Measurements from ENCODE around the gene MICU1. TPM values are rescaled to one million over a fixed set of nuclear protein-coding genes. Genes with fewer than 3 reads are reported as not detected.

The MICU1 gene
- total and polyA plus RNA-seq, 2 experiments from 2014 or later, result 27.5 to 52.3 TPM

DNA sequence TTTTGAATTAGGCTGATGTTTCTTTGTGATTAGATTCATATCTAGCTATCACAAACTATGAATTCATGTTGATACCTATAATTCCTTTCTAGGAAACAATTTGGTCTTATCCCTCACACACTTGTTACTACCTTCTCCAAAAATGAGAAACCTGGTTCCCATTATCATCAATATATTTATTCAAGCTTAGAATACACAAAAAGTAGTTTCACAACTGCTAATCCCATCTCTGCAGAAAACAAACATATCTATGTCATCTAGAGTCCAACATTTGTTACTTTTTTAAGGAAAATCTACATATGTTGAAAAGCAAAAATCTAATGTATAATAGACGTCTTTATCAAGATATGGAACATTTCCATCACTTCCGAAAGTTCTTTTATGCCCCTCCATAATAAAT, 110.4 kb downstream of the MICU1 start:
- no peaks in the 10 kb centered on the region for H3K9me2 ChIP-seq (ENCODE audit: insufficient read depth)
- H3K9me3 Mint-ChIP-seq, result no peaks in the 10 kb centered on the region
- ATAC-seq (no peak), DNase-seq (ENCODE audit: low spot score) (no peak)
- H3K27ac Mint-ChIP-seq, result no peak overlapping the region
- no peak overlapping the region for H3K27ac ChIP-seq (ENCODE audit: low read depth)
- no peak overlapping the region for H3K4me3 ChIP-seq
- H3K4me1 Mint-ChIP-seq, result no peaks in the 10 kb centered on the region
- H3K36me3 Mint-ChIP-seq (ENCODE audit: low read depth), result no peaks in the 10 kb centered on the region
- TF ChIP-seq POLR2AphosphoS5 (IDR thresholded peaks at IDR 0.05; ENCODE audit: low read depth) (no peak), EZH2phosphoT487 (IDR thresholded peaks at IDR 0.05; ENCODE audit: unreplicated experiment) (no peak), STAT1 (IDR thresholded peaks at IDR 0.05; ENCODE audit: unreplicated experiment) (no peak), CREB1 (CRISPR knock-in tag; IDR thresholded peaks at IDR 0.05; ENCODE audit: low read depth) (no peak), CTCF (conservative IDR thresholded peaks at IDR 0.05; ENCODE audit: low read depth in 2 of 2) (no peak), ZNF114 (CRISPR knock-in tag; IDR thresholded peaks at IDR 0.05) (no peak), ZNF462 (CRISPR knock-in tag; IDR thresholded peaks at IDR 0.05) (no peak)
- H3K4me2 ChIP-seq, result no peak overlapping the region
- no peaks in the 10 kb centered on the region for H3K36me3 ChIP-seq (ENCODE audit: insufficient read depth)
- H4K20me1 ChIP-seq (replicated peaks; ENCODE audit: insufficient read depth), result no peaks in the 10 kb centered on the region
- H3K79me2 ChIP-seq (replicated peaks; ENCODE audit: insufficient read depth), result no peaks in the 10 kb centered on the region
- H3K27me3 ChIP-seq (ENCODE audit: insufficient read depth), result no peaks in the 10 kb centered on the region
- no peak overlapping the region for H3K4me3 Mint-ChIP-seq
- peaks cover 2% of the 10 kb centered on the region for H3K27me3 Mint-ChIP-seq (ENCODE audit: insufficient read depth, low read depth, poor library complexity)
- no peak overlapping the region for H2AFZ ChIP-seq
- H3K4me1 ChIP-seq (ENCODE audit: insufficient read depth), result no peaks in the 10 kb centered on the region
- H3F3A ChIP-seq (replicated peaks; ENCODE audit: low read depth), result no peaks in the 10 kb centered on the region

All from GM23338 (cell line).